Nephron progenitor cell (in vitro differentiated cells): ENCODE data around the gene FCAMR.
A peak's percentile ranks its signal among the peaks of the same experiment; 100 is the strongest.

Experiments used
- DNase-seq: peaks from one replicate; pipeline ENCODE4 v3.0.0; 2021
- H3K27ac Mint-ChIP-seq: 2 replicates; pipeline ENCODE4 v1.8.0; 2021; ENCODE audit warnings: mild to moderate bottlenecking, moderate library complexity, mixed read lengths
- H3K27me3 Mint-ChIP-seq: 2 replicates; pipeline ENCODE4 v1.8.0; 2021; ENCODE audit warnings: mild to moderate bottlenecking, low read depth, mixed read lengths; ENCODE audit not compliant: poor library complexity
- H3K36me3 Mint-ChIP-seq: 2 replicates; pipeline ENCODE4 v1.8.0; 2021; ENCODE audit warnings: low read depth, mixed read lengths
- H3K4me1 Mint-ChIP-seq: 2 replicates; pipeline ENCODE4 v1.8.0; 2021; ENCODE audit warnings: mixed read lengths
- H3K4me3 Mint-ChIP-seq: 2 replicates; pipeline ENCODE4 v1.8.0; 2021; ENCODE audit warnings: mild to moderate bottlenecking, moderate library complexity, mixed read lengths
- H3K9me3 Mint-ChIP-seq: 2 replicates; pipeline ENCODE4 v1.8.0; 2021; ENCODE audit warnings: mild to moderate bottlenecking, moderate library complexity, mixed read lengths
- CTCF ChIP-seq: fragments of 200-600 bp; sonication (generic); IDR thresholded peaks from 2 replicates; pipeline ENCODE4 v1.5.0; 2021; ENCODE audit warnings: antibody characterized with exemption

The FCAMR gene

DNA sequence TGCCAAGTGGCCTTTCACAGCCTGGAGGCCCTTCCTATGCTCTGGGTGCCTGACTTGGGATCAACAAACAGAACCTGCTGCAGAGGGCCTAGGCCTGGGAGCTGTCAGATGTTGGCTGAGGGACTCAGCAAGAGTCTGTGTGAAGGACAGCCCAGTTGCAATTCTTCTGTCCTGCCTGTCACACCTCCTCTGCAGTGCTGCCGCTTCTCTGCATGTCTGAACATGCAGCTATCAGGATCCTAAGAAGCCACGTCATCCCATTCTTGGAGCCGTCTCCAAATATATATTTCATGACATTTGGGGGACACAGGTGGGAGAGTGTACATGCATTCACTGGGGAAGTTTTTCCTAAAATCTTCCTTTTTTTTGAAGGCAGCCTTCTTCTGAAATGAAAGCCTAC is 8.6 kb downstream of the FCAMR start:
- peaks cover 15% of the 10 kb centered on the region for H3K27me3 Mint-ChIP-seq
- peaks cover 8% of the 10 kb centered on the region for H3K9me3 Mint-ChIP-seq
- H3K36me3 Mint-ChIP-seq: no peaks in the 10 kb centered on the region
- peaks cover 14% of the 10 kb centered on the region for H3K4me1 Mint-ChIP-seq
- no peak for TF ChIP-seq CTCF
- no peak for DNase-seq
- H3K27ac Mint-ChIP-seq: peak overlapping the region; percentile 90
- no peak overlapping the region for H3K4me3 Mint-ChIP-seq

DNA sequence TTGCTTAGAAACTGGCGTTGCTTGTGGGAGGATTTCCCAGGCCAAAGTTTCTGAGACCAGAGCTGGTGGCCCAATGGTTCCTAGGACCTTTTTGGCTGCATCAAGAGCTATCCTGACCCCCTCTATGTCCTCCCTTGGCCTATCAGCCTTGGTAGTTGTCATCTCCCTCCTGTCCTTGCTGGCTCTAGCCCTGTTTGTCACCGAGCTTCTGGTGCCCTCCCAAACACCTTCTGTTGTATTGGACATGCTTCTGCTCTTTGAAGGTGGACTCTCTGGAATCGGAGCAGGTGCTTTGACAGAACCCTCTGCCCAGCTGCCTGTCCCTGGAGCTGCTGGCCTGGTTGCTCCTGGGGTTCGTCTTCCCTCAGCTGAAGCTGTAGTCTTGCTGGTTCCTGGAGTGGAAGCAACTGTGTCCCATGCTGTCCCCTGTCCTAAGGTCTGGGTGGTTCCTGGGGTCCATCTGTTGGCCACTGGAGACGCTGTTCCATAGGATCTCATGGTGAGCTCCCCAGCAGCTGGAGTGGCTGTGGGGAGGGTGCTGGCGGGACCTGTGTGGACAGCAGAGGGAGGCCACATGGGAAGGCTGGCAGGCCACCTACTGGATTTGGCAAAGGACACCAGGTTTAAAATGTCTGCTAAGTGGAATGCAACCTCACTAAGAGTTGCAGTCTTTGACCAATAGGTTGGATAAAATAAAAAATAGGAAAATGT is 9.4 kb downstream of the FCAMR start:
- no peak for DNase-seq
- Mint-ChIP-seq H3K27me3 (peaks cover 15% of the 10 kb centered on the region), H3K36me3 (no peaks in the 10 kb centered on the region), H3K4me1 (peaks cover 22% of the 10 kb centered on the region), H3K27ac (no peak overlapping the region), H3K4me3 (no peak overlapping the region), H3K9me3 (peaks cover 8% of the 10 kb centered on the region)
- TF ChIP-seq CTCF: no peak

- Mint-ChIP-seq H3K4me1 (peaks cover 41% of the 10 kb centered on the region), H3K9me3 (no peaks in the 10 kb centered on the region), H3K36me3 (no peaks in the 10 kb centered on the region), H3K27ac (no peak overlapping the region), H3K4me3 (no peak overlapping the region), H3K27me3 (peaks cover 3% of the 10 kb centered on the region)
- TF ChIP-seq CTCF: no peak
- DNase-seq: no peak
Observed at GRCh38 chr1:206958144-206958543, 12.1 kb downstream of the FCAMR start.

DNA sequence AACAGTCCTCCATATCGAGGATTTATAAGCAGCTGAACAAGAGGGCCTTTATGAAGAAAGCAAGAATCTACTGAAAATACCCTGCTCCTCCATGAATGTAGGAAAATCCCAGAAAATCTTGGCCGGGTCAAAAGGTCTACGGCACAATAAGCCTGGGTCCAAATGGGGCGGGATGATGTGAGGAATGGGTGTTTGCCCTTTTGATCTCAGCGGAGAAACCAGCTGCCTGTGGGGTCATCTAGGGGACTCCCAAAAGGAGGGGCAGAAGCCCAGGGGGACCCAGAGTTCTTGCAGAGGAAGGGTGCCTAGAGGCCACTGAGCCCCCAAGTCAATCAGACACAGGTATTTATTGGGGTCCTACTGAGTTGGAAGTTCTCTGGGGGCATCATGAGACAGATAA is 12.6 kb downstream of the FCAMR start:
- peaks cover 41% of the 10 kb centered on the region for H3K4me1 Mint-ChIP-seq
- H3K4me3 Mint-ChIP-seq: no peak overlapping the region
- no peaks in the 10 kb centered on the region for H3K36me3 Mint-ChIP-seq
- peaks cover 3% of the 10 kb centered on the region for H3K27me3 Mint-ChIP-seq
- no peak overlapping the region for H3K27ac Mint-ChIP-seq
- no peak for DNase-seq
- no peaks in the 10 kb centered on the region for H3K9me3 Mint-ChIP-seq
- no peak for TF ChIP-seq CTCF

- TF ChIP-seq CTCF: no peak
- H3K27ac Mint-ChIP-seq: peak overlapping the region; percentile 79
- H3K4me1 Mint-ChIP-seq: peaks cover 53% of the 10 kb centered on the region
- H3K27me3 Mint-ChIP-seq: no peaks in the 10 kb centered on the region
- no peak overlapping the region for H3K4me3 Mint-ChIP-seq
- H3K9me3 Mint-ChIP-seq: no peaks in the 10 kb centered on the region
- no peak for DNase-seq
- no peaks in the 10 kb centered on the region for H3K36me3 Mint-ChIP-seq
Observed at GRCh38 chr1:206955476-206956451, 14.5 kb downstream of the FCAMR start.
